ENCODE data around the gene ELMOD2. TPM values are rescaled to one million over a fixed set of nuclear protein-coding genes. Genes with fewer than 3 reads are reported as not detected.
A peak's percentile ranks its signal among the peaks of the same experiment; 100 is the strongest.

The ELMOD2 gene
- total and polyA plus RNA-seq, 12 donors, result 13.3 to 48.5 (median 32.9) TPM

- Histone ChIP-seq H3K27me3 (no peaks in the 10 kb centered on the region), H3K36me3 (replicated peaks in 1 of 2) (no peaks in the 10 kb centered on the region), H3K4me1 (replicated peaks in 1 of 2) (no peaks in the 10 kb centered on the region), H3K27ac (no peak overlapping the region), H3K4me3 (no peak overlapping the region), H3K9me3 (replicated peaks in 1 of 3) (no peaks in the 10 kb centered on the region)
- 32 to 38% (median 33%) methylated on average over 1 of the region's 1 CpG for WGBS, 4 donors
- intact Hi-C loops (cut with DNase I), result no loop called here
- TF ChIP-seq POLR2A (IDR thresholded peaks at IDR 0.05) (no peak), CTCF (IDR thresholded peaks at IDR 0.05) (no peak)
- no peak for DNase-seq
These were observed 8.5 kb upstream of the ELMOD2 start for GRCh38 chr4:140515423-140515822.

GRCh38 chr4:140523370-140523856 is 555 bp upstream of the ELMOD2 start:
- WGBS, 4 donors, result 10 to 15% (median 14%) methylated on average over 8 of the region's 8 CpGs
- Histone ChIP-seq H3K9me3 (replicated peaks in 1 of 3) (no peaks in the 10 kb centered on the region), H3K27ac (no peak overlapping the region), H3K36me3 (replicated peaks in 1 of 2) (no peaks in the 10 kb centered on the region), H3K27me3 (no peaks in the 10 kb centered on the region), H3K4me1 (replicated peaks in 1 of 2) (peaks cover 6 to 24% of the 10 kb centered on the region in 2 donors), H3K4me3 (peak overlapping the region in 2 of 4 donors; percentile 18 to 62)
- DNase-seq, result no peak
- TF ChIP-seq CTCF (IDR thresholded peaks at IDR 0.05) (no peak), POLR2A (IDR thresholded peaks at IDR 0.05) (no peak)
- intact Hi-C loops (cut with DNase I), result no loop called here

GRCh38 chr4:140529434-140529833 is 5.5 kb downstream of the ELMOD2 start:
- H3K4me3 ChIP-seq, result no peak overlapping the region
- peak; percentile 33 to 67 (median 56) for DNase-seq
- no peaks in the 10 kb centered on the region for H3K27me3 ChIP-seq
- no peak for TF ChIP-seq CTCF (IDR thresholded peaks at IDR 0.05)
- WGBS, 4 donors, result 35 to 53% (median 43%) methylated on average over 1 of the region's 1 CpG
- H3K27ac ChIP-seq, result peak overlapping the region in 2 of 5 donors; percentile 8 to 45
- intact Hi-C loops (cut with DNase I), result no loop called here
- H3K9me3 ChIP-seq (replicated peaks in 1 of 3), result peaks cover 0 to 4% (median 0%) of the 10 kb centered on the region in 3 donors
- no peaks in the 10 kb centered on the region for H3K36me3 ChIP-seq (replicated peaks in 1 of 2)
- H3K4me1 ChIP-seq (replicated peaks in 1 of 2), result peaks cover 0 to 38% of the 10 kb centered on the region in 2 donors

GRCh38 chr4:140533951-140534480 is 10.0 kb downstream of the ELMOD2 start:
- Histone ChIP-seq H3K4me1 (replicated peaks in 1 of 2) (peaks cover 0 to 8% of the 10 kb centered on the region in 2 donors), H3K4me3 (no peak overlapping the region), H3K27ac (no peak overlapping the region), H3K36me3 (replicated peaks in 1 of 2) (peaks cover 0 to 13% of the 10 kb centered on the region in 2 donors), H3K9me3 (replicated peaks in 1 of 3) (peaks cover 0 to 4% (median 0%) of the 10 kb centered on the region in 3 donors), H3K27me3 (no peaks in the 10 kb centered on the region)
- DNase-seq, result no peak
- 85 to 91% (median 88%) methylated on average over 4 of the region's 4 CpGs for WGBS, 4 donors
- intact Hi-C loops (cut with DNase I), result no loop called here
- TF ChIP-seq POLR2A (IDR thresholded peaks at IDR 0.05), result no peak
- no peak for TF ChIP-seq CTCF (IDR thresholded peaks at IDR 0.05)
